GM12878 (cell line): Measurements from ENCODE around the gene DLGAP3. TPM values are rescaled to one million over a fixed set of nuclear protein-coding genes. Genes with fewer than 3 reads are reported as not detected.
A peak's percentile ranks its signal among the peaks of the same experiment; 100 is the strongest.

ENCODE experiments used
- BCLAF1 ChIP-seq: fragments of 450-650 bp; IDR thresholded peaks from 2 replicates; pipeline ENCODE4 v1.6.1; 2017; ENCODE audit warnings: antibody characterized with exemption, mild to moderate bottlenecking, moderate library complexity
- BMI1 ChIP-seq: fragments of 450-650 bp; IDR thresholded peaks from 2 replicates; pipeline ENCODE4 v1.6.1; 2016; ENCODE audit warnings: mild to moderate bottlenecking, moderate library complexity, borderline replicate concordance
- CBFB ChIP-seq: IDR thresholded peaks from 2 replicates; pipeline ENCODE4 v1.6.1; 2016; ENCODE audit warnings: antibody characterized with exemption, low read depth
- EGR1 ChIP-seq, 2 experiments: IDR thresholded peaks; 1 replicate in 1 of 2; 2 replicates in 1 of 2; pipeline ENCODE4 v1.6.1; 2011 to 2012; ENCODE audit warnings: low read depth in 2 of 2, low read length in 2 of 2, borderline replicate concordance in 1 of 2, mild to moderate bottlenecking in 1 of 2, moderate library complexity in 1 of 2
- GATAD2B ChIP-seq: fragments of 450-650 bp; conservative IDR thresholded peaks from 2 replicates; pipeline ENCODE4 v1.6.1; 2017; ENCODE audit warnings: low read depth, mild to moderate bottlenecking, moderate library complexity
- KLF5 ChIP-seq: fragments of 450-650 bp; IDR thresholded peaks from 2 replicates; pipeline ENCODE4 v1.6.1; 2014; ENCODE audit warnings: mild to moderate bottlenecking; ENCODE audit not compliant: partially characterized antibody
- LARP7 ChIP-seq: fragments of 450-650 bp; IDR thresholded peaks from 2 replicates; pipeline ENCODE4 v1.6.1; 2017; ENCODE audit warnings: mild to moderate bottlenecking
- NFXL1 ChIP-seq: fragments of 450-650 bp; IDR thresholded peaks from 2 replicates; pipeline ENCODE4 v1.6.1; 2017; ENCODE audit warnings: antibody characterized with exemption, mild to moderate bottlenecking, borderline replicate concordance
- NR2C2 ChIP-seq: IDR thresholded peaks from 2 replicates; pipeline ENCODE4 v1.6.1; 2011; ENCODE audit warnings: borderline replicate concordance, low read depth; ENCODE audit not compliant: control insufficient read depth, insufficient read length
- PML ChIP-seq: IDR thresholded peaks from 2 replicates; pipeline ENCODE4 v1.6.1; 2012; ENCODE audit warnings: low read length, inconsistent platforms
- RELB ChIP-seq: fragments of 450-650 bp; IDR thresholded peaks from 2 replicates; pipeline ENCODE4 v1.6.1; 2017; ENCODE audit warnings: low read depth, mild to moderate bottlenecking, moderate library complexity
- SKIL ChIP-seq: fragments of 450-650 bp; IDR thresholded peaks from 2 replicates; pipeline ENCODE4 v1.6.1; 2017; ENCODE audit warnings: mild to moderate bottlenecking, low read depth, inconsistent platforms; ENCODE audit not compliant: poor library complexity, severe bottlenecking
- SMAD1 ChIP-seq: fragments of 450-650 bp; IDR thresholded peaks from 2 replicates; pipeline ENCODE4 v1.6.1; 2018; ENCODE audit warnings: mild to moderate bottlenecking, low read depth; ENCODE audit not compliant: partially characterized antibody
- SMARCA5 ChIP-seq: fragments of 450-650 bp; IDR thresholded peaks from 2 replicates; pipeline ENCODE4 v1.6.1; 2017; ENCODE audit warnings: mild to moderate bottlenecking
- SMC3 ChIP-seq: IDR thresholded peaks from 2 replicates; pipeline ENCODE4 v1.6.1; 2011; ENCODE audit warnings: low read length, improper control_type of control experiment, borderline replicate concordance
- SP1 ChIP-seq: IDR thresholded peaks from one replicate; pipeline ENCODE4 v1.6.1; 2011; ENCODE audit warnings: low read depth, low read length
- SUZ12 ChIP-seq: fragments of 200-600 bp; sonication (generic); IDR thresholded peaks from one replicate; pipeline ENCODE4 v1.6.1; 2018; ENCODE audit warnings: antibody characterized with exemption, mild to moderate bottlenecking; ENCODE audit not compliant: unreplicated experiment
- TCF12 ChIP-seq: IDR thresholded peaks from 2 replicates; pipeline ENCODE4 v1.6.1; 2011; ENCODE audit warnings: low read depth, mild to moderate bottlenecking, low read length
- WRNIP1 ChIP-seq: IDR thresholded peaks from 2 replicates; pipeline ENCODE4 v1.6.1; 2011; ENCODE audit warnings: low read depth, low read length, improper control_type of control experiment, borderline replicate concordance
- YBX1 ChIP-seq: fragments of 450-650 bp; IDR thresholded peaks from 2 replicates; pipeline ENCODE4 v1.6.1; 2016; ENCODE audit warnings: antibody characterized with exemption
- ZNF24 ChIP-seq: fragments of 450-650 bp; IDR thresholded peaks from 2 replicates; pipeline ENCODE4 v1.6.1; 2017; ENCODE audit warnings: antibody characterized with exemption, mild to moderate bottlenecking
- ZNF274 ChIP-seq: IDR thresholded peaks from one replicate; pipeline ENCODE4 v1.8.0; 2011; ENCODE audit not compliant: insufficient read length, insufficient read depth
- polyA plus RNA-seq, 11 experiments: library from polyadenylated mRNA; depleted of rRNA in 4 of 11; unstranded in 6 of 11; stranded (reverse) in 5 of 11; fragments of >200 nt; fragmentation: Nextera tagmentation in 4 of 11; fragmentation: Illumina TruSeq in 1 of 11; extraction: Ambion mirVana in 4 of 11; extraction: Trizol in 1 of 11; gene quantifications; 1 replicate in 1 of 11; 2 replicates in 10 of 11; pipeline versions ENCODE4 v1.2.1 to v1.2.3, GENCODE V29; 2011 to 2016; ENCODE audit warnings: inconsistent platforms in 2 of 11, missing spikeins in 2 of 11, low read depth in 1 of 11
- total RNA-seq, 4 experiments: library from RNA; depleted of rRNA in 3 of 4; stranded (reverse); fragments of >200 nt in 3 of 4; fragmentation: Illumina TruSeq in 1 of 4; extraction: Trizol in 1 of 4; gene quantifications; 2 replicates each; pipeline versions ENCODE4 v1.2.1 to v1.2.3, GENCODE V29; 2013 to 2021

Gene DLGAP3
- total and polyA plus RNA-seq, 10 of the 15 experiments (the other 5 are each of a cell fraction or from before 2014, with no cell fraction given): 0.03 to 0.15 (median 0.08) TPM; not detected in 4

GRCh38 chr1:34865981-34866761 is 63.3 kb downstream of the DLGAP3 start (continued):
- TF ChIP-seq BCLAF1 (no peak), WRNIP1 (no peak), BMI1 (no peak), SP1 (no peak), LARP7 (peak; percentile 90), CBFB (no peak), ZNF24 (no peak), ZNF274 (no peak), GATAD2B (peak; percentile 93), RELB (peak; percentile 68), KLF5 (no peak), TCF12 (peak; percentile 53; the same call in 1 of the 2 replicates), YBX1 (no peak), SUZ12 (no peak), SMAD1 (no peak), SKIL (no peak), SMC3 (peak; percentile 62; the same call in 1 of the 2 replicates), EGR1 (IDR thresholded peaks at IDR 0.05; ENCODE audit: borderline replicate concordance in 1 of 2, low read depth in 2 of 2, low read length in 2 of 2) (peak in 1 of 2 experiments; percentile 89; a peak in 2 of 3 replicates), PML (no peak), NR2C2 (no peak), SMARCA5 (peak; percentile 94), NFXL1 (no peak)
